C4-2B (cell line): Measurements from ENCODE around the gene GUCA1A.

Source experiments
- H3K27ac ChIP-seq: fragments of 450-650 bp; 2 replicates; pipeline ENCODE4 v1.5.1; 2017
- CTCF ChIP-seq: fragments of 450-650 bp; conservative IDR thresholded peaks from 2 replicates; pipeline ENCODE4 v1.5.1; 2017; ENCODE audit warnings: mild to moderate bottlenecking
- ZFX ChIP-seq: fragments of 450-650 bp; IDR thresholded peaks from 2 replicates; pipeline ENCODE4 v1.6.1; 2017

Gene GUCA1A

GRCh38 chr6:42158011-42158410, 15.2 kb upstream of the GUCA1A start:
- TF ChIP-seq ZFX, result no peak
- TF ChIP-seq CTCF, result no peak

GRCh38 chr6:42158631-42159030, 14.5 kb upstream of the GUCA1A start:
- TF ChIP-seq CTCF (no peak), ZFX (no peak)
- H3K27ac ChIP-seq, result no peak overlapping the region

More at GRCh38 chr6:42158011-42158410, 15.2 kb upstream of the GUCA1A start:
- H3K27ac ChIP-seq, result no peak overlapping the region

- TF ChIP-seq ZFX (no peak), CTCF (no peak)
Measured at GRCh38 chr6:42159431-42160024, 13.6 kb upstream of the GUCA1A start.

GRCh38 chr6:42162384-42162783, 10.8 kb upstream of the GUCA1A start:
- H3K27ac ChIP-seq, result no peak overlapping the region

More at GRCh38 chr6:42159431-42160024, 13.6 kb upstream of the GUCA1A start:
- H3K27ac ChIP-seq, result no peak overlapping the region

GRCh38 chr6:42162812-42163211, 10.4 kb upstream of the GUCA1A start:
- TF ChIP-seq ZFX, result no peak
- TF ChIP-seq CTCF, result no peak
- H3K27ac ChIP-seq, result no peak overlapping the region

More at GRCh38 chr6:42162384-42162783, 10.8 kb upstream of the GUCA1A start:
- TF ChIP-seq ZFX (no peak), CTCF (no peak)

GRCh38 chr6:42163981-42164380, 9.2 kb upstream of the GUCA1A start:
- no peak overlapping the region for H3K27ac ChIP-seq
- TF ChIP-seq CTCF (no peak), ZFX (no peak)

GRCh38 chr6:42165016-42165415, 8.1 kb upstream of the GUCA1A start:
- TF ChIP-seq CTCF (no peak), ZFX (no peak)
- H3K27ac ChIP-seq, result no peak overlapping the region
